Thyroid gland (tissue), 4 donors: ENCODE measurements around the gene AVP.

ENCODE experiments used
- POLR2A ChIP-seq, 2 donors: fragments of 450-650 bp; IDR thresholded peaks; one replicate each; pipeline ENCODE4 v1.6.1; 2017; ENCODE audit warnings: antibody characterized with exemption in 2 of 2, mild to moderate bottlenecking in 2 of 2, moderate library complexity in 1 of 2
- TF ChIP-seq, protein P1 (sequence below), 6 experiments: fragments of 200-600 bp in 3 of 6; fragments of 450-650 bp in 3 of 6; sonication (generic) in 3 of 6; IDR thresholded peaks; one replicate each; pipeline ENCODE4 v1.5.1; 2016 to 2019; ENCODE audit warnings: antibody characterized with exemption in 6 of 6, mild to moderate bottlenecking in 2 of 6, inconsistent platforms in 1 of 6, moderate library complexity in 1 of 6

DNA sequence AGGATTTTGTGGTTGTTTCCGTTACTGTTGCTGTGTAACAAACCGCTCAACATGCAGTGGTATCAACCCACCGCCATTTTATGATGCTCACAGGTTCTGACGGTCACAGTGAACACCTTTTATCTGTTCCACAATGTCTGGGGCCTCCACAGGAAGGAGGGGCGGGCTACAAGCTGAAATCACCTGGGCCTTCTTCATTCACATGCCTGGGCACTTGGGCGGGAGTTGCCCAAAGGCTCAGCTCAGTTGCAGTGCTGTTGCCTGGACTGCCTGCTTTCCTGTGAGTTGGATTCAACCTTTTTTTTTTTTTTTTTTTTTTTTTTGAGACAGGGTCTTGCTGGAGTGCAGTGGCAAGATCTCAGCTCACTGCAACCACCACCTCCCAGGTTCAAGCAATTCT is 16.7 kb upstream of the AVP start:
- TF ChIP-seq, protein P1, sequence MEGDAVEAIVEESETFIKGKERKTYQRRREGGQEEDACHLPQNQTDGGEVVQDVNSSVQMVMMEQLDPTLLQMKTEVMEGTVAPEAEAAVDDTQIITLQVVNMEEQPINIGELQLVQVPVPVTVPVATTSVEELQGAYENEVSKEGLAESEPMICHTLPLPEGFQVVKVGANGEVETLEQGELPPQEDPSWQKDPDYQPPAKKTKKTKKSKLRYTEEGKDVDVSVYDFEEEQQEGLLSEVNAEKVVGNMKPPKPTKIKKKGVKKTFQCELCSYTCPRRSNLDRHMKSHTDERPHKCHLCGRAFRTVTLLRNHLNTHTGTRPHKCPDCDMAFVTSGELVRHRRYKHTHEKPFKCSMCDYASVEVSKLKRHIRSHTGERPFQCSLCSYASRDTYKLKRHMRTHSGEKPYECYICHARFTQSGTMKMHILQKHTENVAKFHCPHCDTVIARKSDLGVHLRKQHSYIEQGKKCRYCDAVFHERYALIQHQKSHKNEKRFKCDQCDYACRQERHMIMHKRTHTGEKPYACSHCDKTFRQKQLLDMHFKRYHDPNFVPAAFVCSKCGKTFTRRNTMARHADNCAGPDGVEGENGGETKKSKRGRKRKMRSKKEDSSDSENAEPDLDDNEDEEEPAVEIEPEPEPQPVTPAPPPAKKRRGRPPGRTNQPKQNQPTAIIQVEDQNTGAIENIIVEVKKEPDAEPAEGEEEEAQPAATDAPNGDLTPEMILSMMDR (IDR thresholded peaks at IDR 0.05): no peak
- TF ChIP-seq POLR2A (IDR thresholded peaks at IDR 0.05): no peak
